Esophagus (tissue), 2 donors: ENCODE results near the gene ABCA6. TPM values are rescaled to one million over a fixed set of nuclear protein-coding genes. Genes with fewer than 3 reads are reported as not detected.

Experiments used
- H3K27ac ChIP-seq, 2 donors: one replicate each; pipeline ENCODE4 v1.5.1; 2013; ENCODE audit warnings: low read depth in 2 of 2, mild to moderate bottlenecking in 2 of 2, inconsistent platforms in 1 of 2, low read length in 1 of 2, moderate library complexity in 1 of 2
- H3K27me3 ChIP-seq, 2 donors: one replicate each; pipeline ENCODE4 v1.6.1; 2013; ENCODE audit warnings: low read length in 2 of 2, control low read depth in 1 of 2, mild to moderate bottlenecking in 1 of 2; ENCODE audit not compliant: insufficient read depth in 2 of 2, control insufficient read depth in 1 of 2
- H3K36me3 ChIP-seq, 2 donors: one replicate each; pipeline ENCODE4 v1.6.1; 2013; ENCODE audit warnings: low read length in 1 of 2; ENCODE audit not compliant: control insufficient read depth in 2 of 2, insufficient read depth in 2 of 2
- H3K4me1 ChIP-seq, 2 donors: one replicate each; pipeline ENCODE4 v1.6.1; 2013; ENCODE audit warnings: low read length in 1 of 2; ENCODE audit not compliant: control insufficient read depth in 2 of 2, insufficient read depth in 2 of 2
- H3K4me3 ChIP-seq, 2 donors: one replicate each; pipeline ENCODE4 v1.5.1; 2013; ENCODE audit warnings: low read length in 2 of 2, mild to moderate bottlenecking in 2 of 2, low read depth in 1 of 2, moderate library complexity in 1 of 2
- H3K9me3 ChIP-seq, 2 donors: one replicate each; pipeline ENCODE4 v1.6.1; 2013; ENCODE audit warnings: mild to moderate bottlenecking in 2 of 2, low read depth in 1 of 2, low read length in 1 of 2, moderate library complexity in 1 of 2; ENCODE audit not compliant: control insufficient read depth in 2 of 2, insufficient read depth in 1 of 2
- WGBS, 2 donors: extraction: QIAGEN DNeasy Blood & Tissue Kit; methylation state at CpG; one replicate each; pipeline ENCODE4 v1.1.7; 2013; 5-methylcytosine and 5-hydroxymethylcytosine counted together
- polyA plus RNA-seq, 2 donors: library from polyadenylated mRNA; stranded (reverse); fragments of 200-250 nt; gene quantifications; one replicate each; pipeline ENCODE4 v1.2.3, GENCODE V29; 2013
- donor health status: healthy with polysubstance abuse.
- donor health status: Bipolar disorder and iron deficiency.

The ABCA6 gene
- polyA plus RNA-seq, 2 donors: 2.9 to 4.1 TPM

DNA sequence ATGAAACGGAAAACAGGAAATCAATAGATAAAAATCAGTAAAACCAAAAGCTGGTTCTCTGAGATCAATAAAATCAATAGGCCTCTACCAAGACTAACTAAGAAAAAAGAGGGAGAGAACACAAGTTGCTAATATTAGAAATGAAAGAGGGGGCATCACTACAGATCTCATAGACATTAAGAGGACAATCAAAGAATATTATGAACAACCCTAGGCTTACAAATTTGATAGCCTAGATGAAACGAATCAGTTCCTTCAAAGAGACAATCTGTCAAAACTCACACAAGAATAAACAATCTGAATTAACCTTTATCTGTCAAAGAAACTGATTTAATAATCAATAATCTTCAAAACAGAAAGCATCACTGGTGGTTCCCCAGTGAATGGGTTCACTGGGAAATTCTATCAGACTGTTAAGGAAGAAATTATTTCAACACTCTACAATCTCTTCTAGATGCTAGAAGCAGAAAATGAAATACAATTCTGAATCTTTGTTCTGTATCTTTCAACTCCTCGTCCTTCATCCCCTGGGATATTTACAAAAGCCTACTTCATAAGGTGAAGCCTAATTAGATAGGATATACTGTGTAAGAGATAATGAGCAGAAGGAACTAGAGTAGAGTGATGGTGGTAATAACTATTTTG lies 85.4 kb downstream of the ABCA6 start:
- no peak overlapping the region for H3K4me3 ChIP-seq
- no peak overlapping the region for H3K27ac ChIP-seq
- H3K4me1 ChIP-seq: no peaks in the 10 kb centered on the region
- no peaks in the 10 kb centered on the region for H3K27me3 ChIP-seq
- H3K36me3 ChIP-seq: no peaks in the 10 kb centered on the region
- no peaks in the 10 kb centered on the region for H3K9me3 ChIP-seq
- WGBS, 2 donors: 80 to 86% methylated on average over 3 of the region's 3 CpGs

- WGBS, 2 donors: 79 to 87% methylated on average over 2 of the region's 2 CpGs
- no peaks in the 10 kb centered on the region for H3K36me3 ChIP-seq
- no peak overlapping the region for H3K27ac ChIP-seq
- H3K9me3 ChIP-seq: no peaks in the 10 kb centered on the region
- H3K4me3 ChIP-seq: no peak overlapping the region
- no peaks in the 10 kb centered on the region for H3K4me1 ChIP-seq
- H3K27me3 ChIP-seq: no peaks in the 10 kb centered on the region
Measured at GRCh38 chr17:69055334-69055733, 86.4 kb downstream of the ABCA6 start.

- Histone ChIP-seq H3K27ac (no peak overlapping the region), H3K4me3 (no peak overlapping the region), H3K4me1 (no peaks in the 10 kb centered on the region), H3K27me3 (no peaks in the 10 kb centered on the region), H3K9me3 (no peaks in the 10 kb centered on the region), H3K36me3 (no peaks in the 10 kb centered on the region)
- WGBS, 2 donors: 75 to 76% methylated on average over 5 of the region's 5 CpGs
Measured at GRCh38 chr17:69050999-69051775, 90.5 kb downstream of the ABCA6 start.

GRCh38 chr17:69048634-69049033 lies 93.1 kb downstream of the ABCA6 start:
- Histone ChIP-seq H3K4me3 (no peak overlapping the region), H3K27me3 (no peaks in the 10 kb centered on the region), H3K27ac (no peak overlapping the region), H3K36me3 (no peaks in the 10 kb centered on the region), H3K4me1 (no peaks in the 10 kb centered on the region), H3K9me3 (no peaks in the 10 kb centered on the region)
- WGBS, 2 donors: 79 to 81% methylated on average over 2 of the region's 2 CpGs

DNA sequence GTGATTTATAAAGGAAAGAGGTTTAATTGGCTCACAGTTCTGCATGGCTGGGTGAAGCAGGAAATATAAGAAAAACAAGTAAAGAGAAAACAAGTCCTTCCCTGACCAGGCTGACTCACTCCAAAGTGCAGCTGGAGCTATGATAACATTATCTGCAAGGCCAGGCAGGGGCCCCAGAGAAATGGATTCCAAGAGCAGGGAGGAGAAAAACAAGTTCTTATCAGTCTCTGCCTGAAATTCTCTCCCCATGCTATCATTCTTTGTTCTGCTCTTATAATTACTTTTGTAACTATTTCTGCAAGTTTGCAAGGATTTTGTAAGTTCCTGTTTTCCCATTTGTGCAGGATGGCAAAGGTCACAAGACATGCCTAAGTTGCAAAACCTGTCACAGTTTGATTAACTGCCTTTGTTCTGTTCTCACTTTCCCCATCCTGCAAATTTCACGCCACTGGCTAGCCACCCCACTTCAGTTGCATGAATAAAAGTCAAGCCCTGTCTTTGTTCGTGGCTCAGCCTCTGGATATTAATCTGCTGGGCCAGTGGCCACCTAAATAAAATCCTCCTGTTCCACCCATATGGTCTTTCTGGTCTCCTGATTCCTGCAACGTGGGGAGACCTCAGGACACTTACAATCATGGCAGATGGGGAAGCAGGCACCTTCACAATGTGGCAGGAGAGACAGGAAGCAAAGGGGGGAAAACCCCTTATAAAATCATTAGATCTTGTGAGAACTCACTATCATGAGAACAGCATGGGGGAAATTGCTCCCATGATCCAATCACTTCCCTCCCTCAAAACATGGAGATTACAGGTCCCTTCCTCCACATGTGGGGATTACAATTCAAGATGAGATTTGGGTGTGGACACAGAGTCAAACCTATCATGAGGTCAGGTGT lies 94.1 kb downstream of the ABCA6 start:
- no peaks in the 10 kb centered on the region for H3K4me1 ChIP-seq

GRCh38 chr17:69046121-69046807 lies 95.4 kb downstream of the ABCA6 start:
- H3K4me1 ChIP-seq: no peaks in the 10 kb centered on the region
- H3K4me3 ChIP-seq: no peak overlapping the region
- H3K36me3 ChIP-seq: no peaks in the 10 kb centered on the region
- no peaks in the 10 kb centered on the region for H3K27me3 ChIP-seq
- 71% methylated on average over 4 of the region's 4 CpGs for WGBS, 2 donors
- H3K27ac ChIP-seq: no peak overlapping the region
- H3K9me3 ChIP-seq: no peaks in the 10 kb centered on the region

More for the DNA sequence above, 94.1 kb downstream of the ABCA6 start:
- H3K36me3 ChIP-seq: no peaks in the 10 kb centered on the region
- H3K4me3 ChIP-seq: no peak overlapping the region
- H3K27me3 ChIP-seq: no peaks in the 10 kb centered on the region
- H3K9me3 ChIP-seq: no peaks in the 10 kb centered on the region
- H3K27ac ChIP-seq: peak overlapping the region in 1 of 2 donors; percentile 8
- 15 to 25% methylated on average over 3 of the region's 3 CpGs for WGBS, 2 donors

DNA sequence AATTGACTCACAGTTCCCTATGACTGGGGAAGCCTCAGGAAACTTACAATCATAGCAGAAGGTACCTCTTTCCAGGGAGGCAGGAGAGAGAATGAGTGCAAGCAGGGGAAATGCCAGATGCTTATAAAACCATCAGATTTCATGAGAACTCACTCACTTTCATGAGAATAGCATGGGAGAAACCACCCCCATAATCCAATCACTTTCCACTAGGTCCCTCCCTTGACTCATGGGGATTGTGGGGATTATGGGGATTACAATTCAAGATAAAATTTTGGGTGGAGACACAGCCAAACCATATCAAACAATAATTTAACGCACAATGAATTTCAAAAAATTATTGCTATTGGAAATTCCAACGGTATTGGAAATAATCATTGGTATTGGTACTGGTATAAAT lies 96.0 kb downstream of the ABCA6 start:
- Histone ChIP-seq H3K4me1 (no peaks in the 10 kb centered on the region), H3K9me3 (no peaks in the 10 kb centered on the region), H3K4me3 (no peak overlapping the region), H3K36me3 (no peaks in the 10 kb centered on the region), H3K27ac (no peak overlapping the region), H3K27me3 (no peaks in the 10 kb centered on the region)
- WGBS, 2 donors: 87 to 92% methylated on average over 2 of the region's 2 CpGs

- Histone ChIP-seq H3K36me3 (no peaks in the 10 kb centered on the region), H3K27me3 (no peaks in the 10 kb centered on the region), H3K4me3 (no peak overlapping the region), H3K4me1 (no peaks in the 10 kb centered on the region), H3K27ac (no peak overlapping the region), H3K9me3 (no peaks in the 10 kb centered on the region)
- 95 to 98% methylated on average over 2 of the region's 2 CpGs for WGBS, 2 donors
Measured at GRCh38 chr17:69044371-69044770, 97.3 kb downstream of the ABCA6 start.

DNA sequence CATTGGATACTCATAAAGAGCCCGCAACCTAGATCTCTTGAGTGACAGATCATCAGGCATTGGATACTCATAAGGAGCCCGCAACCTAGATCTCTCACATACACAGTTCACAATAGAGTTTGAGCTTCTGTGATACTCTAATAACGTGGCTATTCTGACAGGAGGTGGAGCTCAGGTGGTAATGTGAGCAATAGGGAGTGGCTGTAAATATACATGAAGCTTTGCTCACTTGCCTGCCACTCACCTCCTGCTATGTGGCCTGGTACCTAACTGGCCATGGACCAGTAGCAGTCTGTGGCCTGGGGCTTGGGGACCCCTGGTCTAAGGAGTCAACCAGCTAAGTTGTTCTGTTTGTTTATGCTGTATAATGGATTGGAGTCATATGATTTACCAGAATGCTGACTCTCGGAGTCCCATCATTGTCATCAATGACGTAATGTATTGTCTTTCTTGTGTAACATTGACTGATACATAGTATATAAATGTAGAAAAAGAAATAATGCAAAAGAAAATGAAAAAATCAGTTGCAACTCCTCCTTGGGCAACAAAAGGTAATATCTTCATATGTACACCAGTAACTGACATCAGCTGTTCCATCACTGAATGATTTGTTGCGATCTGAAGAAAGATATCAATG lies 98.5 kb downstream of the ABCA6 start:
- Histone ChIP-seq H3K27me3 (no peaks in the 10 kb centered on the region), H3K4me1 (no peaks in the 10 kb centered on the region), H3K27ac (no peak overlapping the region), H3K4me3 (no peak overlapping the region), H3K36me3 (no peaks in the 10 kb centered on the region), H3K9me3 (no peaks in the 10 kb centered on the region)
- WGBS, 2 donors: 84 to 86% methylated on average over 6 of the region's 6 CpGs
